Hindlimb muscle (tissue), 1 donor: ENCODE data around the gene C19orf47. TPM values are rescaled to one million over a fixed set of nuclear protein-coding genes. Genes with fewer than 3 reads are reported as not detected.
A peak's percentile ranks its signal among the peaks of the same experiment; 100 is the strongest.

Experiments used
- DNase-seq: peaks from one replicate; pipeline ENCODE4 v3.0.0-alpha.2; 2013
- polyA plus RNA-seq: library from polyadenylated mRNA; unstranded; fragments of 120-200 nt; gene quantifications from one replicate; pipeline ENCODE4 v1.2.1, GENCODE V29; 2013; ENCODE audit not compliant: insufficient read length

Gene C19orf47
- polyA plus RNA-seq, 1 donor, result 106 TPM

DNA sequence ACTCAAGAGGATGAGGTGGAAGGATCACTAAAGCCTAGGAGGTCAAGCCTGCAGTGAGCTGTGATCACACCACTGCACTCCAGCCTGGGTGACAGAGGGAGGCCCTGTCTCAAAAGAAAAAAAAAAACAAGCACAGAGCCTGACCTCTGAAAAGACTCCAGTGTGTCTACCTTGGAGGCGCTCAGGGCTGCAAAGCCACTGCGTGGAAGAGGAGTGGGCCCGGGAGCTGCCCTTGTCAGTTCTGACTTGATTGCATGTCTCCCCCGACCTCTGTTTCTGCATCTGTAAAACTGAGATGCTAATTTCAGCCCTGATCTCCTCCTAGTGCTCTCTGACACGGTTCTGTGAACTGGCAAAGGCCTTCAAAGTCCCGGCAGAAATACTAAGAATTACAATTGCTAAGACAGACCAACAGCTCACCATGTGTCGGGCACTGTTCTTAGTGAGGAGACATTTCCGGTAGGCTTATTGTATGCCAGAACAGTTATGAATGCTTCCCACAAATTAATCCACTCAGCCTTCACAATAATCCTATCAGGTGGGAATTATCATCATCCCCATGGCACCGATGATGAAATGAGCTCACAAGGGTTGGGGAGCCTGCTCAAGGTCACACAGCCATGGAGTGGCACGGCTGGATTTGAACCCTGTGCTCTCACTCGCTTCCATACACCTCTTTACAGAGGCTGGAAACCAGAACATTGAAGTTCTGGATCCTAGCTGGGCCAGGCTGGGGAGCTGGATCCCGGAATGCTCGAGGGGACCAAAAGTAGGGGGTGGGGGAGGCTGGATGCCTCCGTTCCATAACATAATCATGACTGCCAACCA, 66.6 kb downstream of the C19orf47 start:
- DNase-seq, result no peak

DNA sequence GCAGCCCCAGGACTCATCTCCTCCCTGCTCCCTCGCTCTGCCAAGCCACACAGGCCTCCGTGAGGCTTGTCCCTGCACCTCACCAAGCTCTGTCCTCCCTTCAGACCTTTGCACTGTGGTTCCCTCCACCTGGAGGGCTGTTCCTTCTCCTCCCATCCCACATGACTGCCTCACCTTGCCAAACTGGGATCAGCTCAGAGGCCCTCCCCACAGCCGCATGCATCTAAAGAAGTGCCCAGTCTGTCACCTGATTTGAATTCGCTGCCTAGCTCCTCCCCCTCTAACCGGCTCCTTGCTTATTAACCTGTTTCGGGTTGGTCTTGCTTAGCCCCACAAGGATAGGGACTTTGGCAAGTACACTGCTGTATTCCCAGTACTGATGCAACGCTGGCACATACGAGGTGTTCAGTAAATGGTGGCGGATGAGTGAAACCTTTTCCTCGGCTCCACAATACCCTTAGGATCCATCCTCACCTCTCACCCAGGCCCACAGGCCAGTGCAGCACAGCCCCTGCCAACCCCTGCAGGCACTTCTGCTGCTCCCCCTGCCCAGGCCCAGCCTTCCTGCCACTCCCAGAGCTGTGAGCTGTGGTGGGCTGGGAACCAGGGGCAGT, 67.5 kb downstream of the C19orf47 start:
- no peak for DNase-seq

DNA sequence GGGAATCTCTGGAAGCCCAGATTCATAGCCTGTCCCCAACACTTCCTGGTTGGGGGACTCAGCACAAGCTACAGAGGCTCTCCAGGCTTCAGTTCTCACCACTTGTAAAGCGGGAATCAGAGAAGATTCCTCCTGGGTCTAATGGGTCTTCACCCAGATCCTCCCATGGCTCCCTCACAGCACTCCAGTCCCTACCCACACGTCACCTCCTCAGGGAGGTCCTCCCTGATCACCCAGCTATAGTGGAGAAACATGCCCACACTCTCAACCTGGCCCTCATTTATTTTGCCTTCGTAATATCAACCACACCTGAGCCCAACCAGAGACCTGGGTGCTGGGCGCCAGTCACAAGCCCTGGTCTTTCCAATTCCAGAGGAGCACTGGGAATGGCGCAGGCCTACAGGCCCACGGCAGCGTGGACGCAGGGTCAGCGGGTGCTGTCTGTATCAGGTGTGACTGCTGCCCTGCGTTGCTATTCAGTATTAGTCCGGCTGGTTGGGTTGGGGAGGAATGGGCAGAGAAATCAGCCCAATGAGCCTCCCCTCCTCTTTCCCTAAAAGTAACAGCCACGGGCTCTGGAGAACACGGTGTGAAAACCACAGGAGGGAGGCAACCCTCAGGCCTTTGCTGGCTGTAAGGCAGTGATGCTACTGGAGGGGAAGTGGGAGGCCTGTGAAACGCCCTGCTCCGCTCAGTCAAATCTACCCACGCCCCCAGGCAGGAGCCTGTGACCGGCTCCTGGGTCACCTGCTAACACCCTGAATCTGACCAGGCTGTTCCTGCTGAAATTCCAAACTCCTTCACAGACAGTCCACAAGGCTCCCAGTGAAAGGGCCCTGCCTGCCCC, 68.2 kb downstream of the C19orf47 start:
- DNase-seq, result no peak

DNA sequence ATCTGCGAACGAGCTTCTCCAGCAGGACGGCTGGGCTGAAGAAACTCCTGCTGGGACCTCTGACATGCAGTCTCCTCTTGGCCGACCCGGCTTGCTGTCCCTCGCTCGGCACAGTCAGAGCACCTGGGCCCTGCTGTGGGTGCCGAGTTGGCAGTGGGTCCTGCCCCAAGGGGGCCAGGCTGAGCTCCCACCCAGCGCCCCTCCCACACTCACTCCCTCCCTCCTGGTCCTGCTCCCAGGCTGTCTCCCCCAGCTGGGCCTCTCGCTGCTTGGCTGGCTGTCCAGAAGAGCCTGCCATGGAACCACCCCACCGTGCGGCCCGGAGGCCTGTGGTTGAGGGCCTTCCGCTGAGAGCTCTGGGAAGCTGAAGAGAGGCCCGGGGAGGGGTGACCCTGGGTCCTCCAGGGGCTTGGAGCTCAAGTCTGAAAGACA, 69.1 kb downstream of the C19orf47 start:
- DNase-seq, result peak; percentile 89

DNA sequence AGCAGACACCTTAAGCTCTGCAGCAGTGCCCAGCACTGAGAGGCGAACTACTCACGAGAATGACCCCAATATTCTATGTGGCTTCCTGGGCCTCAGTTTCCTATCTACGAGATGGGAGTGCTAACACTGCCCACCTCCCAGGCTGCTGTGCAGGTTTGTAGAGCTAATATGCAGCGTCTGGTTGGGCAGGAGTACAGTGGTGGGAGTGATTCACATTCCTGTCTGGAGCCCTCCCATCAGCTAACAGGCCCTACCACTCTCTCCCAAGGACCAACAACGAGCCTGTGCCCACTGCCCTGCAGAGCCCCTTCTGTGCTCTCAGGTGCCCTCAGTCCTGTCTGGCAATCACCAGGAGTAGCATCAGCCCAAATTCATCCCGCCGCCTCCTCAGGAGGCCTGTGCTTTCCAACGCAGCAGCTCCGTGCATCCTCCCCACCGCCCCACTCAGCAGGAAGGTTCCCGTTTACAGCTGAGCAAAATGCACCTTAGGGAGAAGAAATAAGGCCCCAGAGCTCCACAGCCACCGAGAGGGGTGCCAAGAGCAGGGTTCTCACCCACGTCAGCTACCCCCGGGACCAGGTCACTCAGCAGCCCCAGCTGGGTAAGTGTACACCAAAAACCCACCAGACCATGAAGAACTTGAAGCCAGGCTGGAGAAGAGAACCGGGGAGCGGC, 69.7 kb downstream of the C19orf47 start:
- no peak for DNase-seq

DNA sequence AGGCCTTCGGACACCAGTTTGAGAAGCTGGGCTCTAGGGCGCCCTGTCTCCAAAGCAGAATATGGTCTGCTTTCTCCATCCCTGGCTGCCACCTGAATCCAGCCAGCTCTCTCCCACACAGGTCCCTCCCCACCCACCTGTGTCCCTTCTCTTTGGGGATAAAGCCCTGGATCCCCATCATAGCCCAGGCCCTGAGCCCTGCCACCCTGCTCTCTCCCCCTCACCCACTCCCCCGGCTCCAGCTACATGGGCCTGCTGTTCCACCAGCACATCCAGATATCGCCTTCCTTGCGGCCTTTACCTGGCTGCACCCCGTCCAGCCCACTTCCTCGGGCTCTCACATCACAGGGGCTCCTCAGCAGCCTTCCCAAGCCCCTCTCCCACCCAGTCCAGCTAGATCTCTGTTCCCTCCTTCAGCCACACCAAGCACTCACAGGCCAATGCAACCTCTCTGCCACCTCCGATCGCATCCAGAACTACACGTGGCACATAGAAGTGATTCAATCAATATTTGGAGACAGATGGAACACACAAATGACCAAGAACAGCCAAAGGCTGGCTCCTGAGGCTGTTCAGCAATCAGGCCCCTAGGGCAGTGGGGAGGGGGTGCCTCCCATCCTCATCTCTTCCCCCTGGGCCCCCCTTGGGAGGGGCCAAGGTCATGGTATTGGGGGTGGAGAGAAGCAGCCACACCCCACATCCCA, 70.7 kb downstream of the C19orf47 start:
- DNase-seq, result no peak

DNA sequence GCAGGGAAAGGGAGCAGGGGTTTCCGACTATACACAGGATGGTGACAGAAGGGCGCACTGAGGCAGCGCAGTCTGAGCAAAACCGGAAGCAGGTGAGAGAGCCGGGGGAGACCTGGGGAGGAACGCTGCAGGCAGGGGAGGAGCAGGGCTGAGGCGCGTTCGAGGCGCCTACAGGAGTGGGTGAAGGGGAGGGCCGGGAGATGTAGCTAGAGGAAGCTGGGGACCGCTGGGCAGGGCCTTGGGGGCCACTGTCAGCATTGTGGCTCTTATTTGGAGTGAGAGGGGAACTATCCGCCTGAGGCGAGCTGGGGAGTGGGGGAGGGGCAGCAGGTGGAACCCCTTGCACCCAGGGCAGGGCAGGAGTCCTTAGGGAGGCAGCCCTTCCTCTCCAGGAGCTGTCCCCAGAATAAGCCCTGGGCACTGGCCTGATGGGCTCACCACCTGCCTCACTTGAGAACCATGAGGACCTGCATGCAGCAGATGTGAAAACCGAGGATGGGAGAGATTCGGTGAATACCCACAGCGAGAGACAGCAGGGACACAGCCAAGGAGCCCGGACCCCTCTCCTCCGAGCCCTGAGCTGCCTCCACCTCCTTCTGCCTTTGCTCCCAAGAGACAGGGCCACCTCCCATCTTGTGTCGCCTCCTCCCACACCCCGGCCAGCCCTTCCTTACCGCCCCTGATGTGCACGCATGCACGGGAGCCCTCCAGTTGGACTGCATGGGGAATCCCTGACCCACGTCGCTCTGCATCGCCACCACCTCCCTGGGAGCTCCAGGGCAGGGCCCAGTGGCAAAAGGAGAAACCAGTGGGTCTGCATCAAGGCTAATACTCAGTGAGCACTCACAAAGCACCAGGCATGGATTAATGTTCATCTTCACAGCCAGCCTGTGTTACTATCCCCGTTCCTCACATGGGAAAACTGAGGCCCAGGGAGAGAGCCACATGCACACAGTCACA, 73.3 kb downstream of the C19orf47 start:
- DNase-seq, result no peak

DNA sequence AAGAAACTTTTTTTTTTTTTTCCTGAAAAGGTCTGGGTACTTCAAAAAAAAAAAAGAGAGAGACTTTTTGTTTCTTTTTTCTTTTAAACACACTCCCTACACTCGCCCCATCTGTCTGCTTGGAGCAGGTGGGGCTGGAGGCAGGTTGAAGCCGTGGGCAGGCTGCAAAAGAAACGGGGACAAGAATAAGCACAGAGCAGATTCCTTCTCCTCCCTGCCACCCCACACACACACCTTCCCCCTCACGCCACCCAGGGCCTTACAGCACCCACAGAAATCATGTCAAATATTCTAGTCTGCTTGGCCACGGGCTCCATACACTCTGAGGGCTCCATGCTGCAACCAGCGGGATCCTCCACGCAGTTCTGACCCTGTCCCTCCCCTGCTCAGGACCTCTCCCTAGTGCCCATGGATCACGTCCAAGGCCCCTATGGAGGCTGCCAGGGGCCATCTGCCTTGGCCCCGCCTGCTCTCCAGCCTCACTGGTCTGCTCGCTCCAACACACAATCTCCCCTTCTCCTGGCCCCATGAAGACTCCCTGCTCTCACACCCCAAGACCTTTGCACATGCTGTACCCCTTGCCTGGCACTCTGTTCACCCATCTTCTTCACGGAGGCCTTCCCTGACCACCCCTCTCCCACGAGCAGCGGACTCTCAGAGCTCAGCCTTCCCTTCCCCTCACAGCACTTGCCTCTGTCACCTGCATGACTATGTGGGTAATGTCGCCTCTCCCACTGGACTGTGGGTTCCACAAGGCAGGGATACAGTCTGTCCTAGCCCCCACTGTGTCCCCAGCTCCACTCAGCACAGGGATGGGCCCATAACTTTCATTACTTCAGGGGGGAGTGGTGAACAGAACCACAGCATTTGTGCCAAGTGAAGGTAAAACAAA, 74.5 kb downstream of the C19orf47 start:
- DNase-seq, result no peak

DNA sequence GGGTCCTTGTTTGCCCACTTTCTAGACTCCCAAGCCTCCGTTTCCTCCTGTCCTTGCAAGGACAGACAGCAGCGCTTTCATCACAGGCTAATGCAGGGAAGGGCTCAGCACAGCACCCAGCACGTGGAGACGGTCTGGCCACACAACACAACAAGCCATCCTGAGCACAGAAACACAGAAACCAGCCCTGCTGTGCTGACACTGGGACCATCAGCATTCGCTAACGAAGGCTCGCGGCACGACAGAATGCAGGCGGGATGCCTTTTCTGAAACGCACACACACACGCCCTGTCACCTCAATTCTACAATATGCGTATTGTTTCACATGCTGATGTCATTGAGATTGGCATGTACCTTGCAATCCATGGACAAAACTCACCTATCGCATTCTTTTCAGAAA, 75.9 kb downstream of the C19orf47 start:
- DNase-seq, result no peak

DNA sequence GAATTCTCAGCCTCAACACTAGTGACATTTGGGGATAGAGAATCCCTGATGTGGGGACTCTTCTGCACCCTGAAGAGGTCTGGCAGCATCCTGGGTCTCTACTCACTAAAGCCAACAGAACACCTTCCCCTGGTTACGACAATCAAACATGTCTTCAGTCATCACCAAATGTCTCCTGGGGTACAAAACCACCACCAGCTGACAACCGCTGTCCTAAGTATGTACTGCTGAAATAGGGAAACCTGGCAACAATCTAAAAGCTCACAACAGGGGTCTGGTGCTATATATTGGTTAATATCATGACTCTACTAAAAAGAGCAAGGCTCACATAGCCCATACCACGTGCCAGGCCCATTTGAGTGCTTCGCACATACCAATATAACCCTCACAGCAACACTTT, 76.5 kb downstream of the C19orf47 start:
- DNase-seq, result no peak

DNA sequence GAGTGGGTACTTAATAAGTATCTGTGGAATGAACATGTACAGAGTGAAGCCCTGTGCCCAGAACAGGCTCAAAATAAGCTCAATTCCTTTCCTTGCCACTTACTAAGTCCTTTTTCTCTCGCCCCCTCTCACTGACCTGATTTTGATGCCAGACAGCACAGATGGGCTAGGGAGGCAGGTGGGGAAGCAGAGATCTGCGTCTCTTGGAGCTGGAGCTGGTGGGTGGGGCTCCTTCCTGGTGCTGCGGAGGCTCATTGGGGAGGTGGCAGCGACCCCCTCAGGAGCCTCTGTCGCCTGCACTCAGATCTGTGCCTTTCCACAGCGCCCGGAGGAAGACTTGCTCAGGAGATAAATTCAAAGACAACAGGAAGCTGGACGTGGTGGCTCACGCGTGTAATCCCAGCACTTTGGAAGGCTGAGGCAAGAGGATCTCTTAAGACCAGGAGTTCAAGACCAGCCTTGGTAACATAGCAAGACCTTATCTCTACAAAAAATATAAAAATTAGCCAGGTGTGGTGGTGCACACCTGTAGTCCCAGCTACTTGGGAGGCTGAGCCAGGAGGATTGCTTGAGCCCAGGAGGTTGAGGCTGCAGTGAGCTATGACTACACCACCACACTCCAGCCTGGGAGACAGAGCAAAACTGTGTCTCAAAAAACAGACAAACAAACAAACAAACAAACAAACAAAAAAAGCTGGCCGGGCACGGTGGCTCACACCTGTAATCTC, 77.7 kb downstream of the C19orf47 start:
- DNase-seq, result no peak

Other genes with a start within 250 kb of the C19orf47 start
- gene MAP3K10, start 157.0 kb downstream of the C19orf47 start, polyA plus RNA-seq, result 12.3 TPM
- gene TTC9B, start 130.0 kb downstream of the C19orf47 start, polyA plus RNA-seq, result not detected
- gene CCNP, start 121.7 kb downstream of the C19orf47 start, polyA plus RNA-seq, result 0.49 TPM
- 214 TPM for gene AKT2, start 63.1 kb downstream of the C19orf47 start, polyA plus RNA-seq
- 242 TPM for gene PLD3, start 298 bp upstream of the C19orf47 start, polyA plus RNA-seq
- 1.6 TPM for gene HIPK4, start 41.8 kb upstream of the C19orf47 start, polyA plus RNA-seq
- gene PRX, start 65.0 kb upstream of the C19orf47 start, polyA plus RNA-seq, result 11.7 TPM
- 7.3 TPM for gene SERTAD1, start 77.6 kb upstream of the C19orf47 start, polyA plus RNA-seq
- 47.9 TPM for gene SERTAD3, start 95.9 kb upstream of the C19orf47 start, polyA plus RNA-seq
- 42.4 TPM for gene BLVRB, start 117.3 kb upstream of the C19orf47 start, polyA plus RNA-seq
- gene SPTBN4, start 118.6 kb upstream of the C19orf47 start, polyA plus RNA-seq, result 0.19 TPM
- 18.7 TPM for gene SHKBP1, start 228.5 kb upstream of the C19orf47 start, polyA plus RNA-seq